GM18505 (cell line): ENCODE measurements around the gene OPRM1.
A peak's percentile ranks its signal among the peaks of the same experiment; 100 is the strongest.

ENCODE experiments used
- ATAC-seq: cut with Tn5 transposase; IDR thresholded peaks from one replicate; pipeline ENCODE4 v1.9.1; 2021; ENCODE audit not compliant: unreplicated experiment
- POLR2A ChIP-seq: IDR thresholded peaks from 4 replicates; pipeline ENCODE4 v1.6.1; 2011; ENCODE audit warnings: borderline replicate concordance; ENCODE audit not compliant: insufficient read depth, insufficient read length; ENCODE audit errors: extremely low read depth

Gene OPRM1

GRCh38 chr6:154242617-154243357 lies 203.7 kb downstream of the OPRM1 start:
- no peak for TF ChIP-seq POLR2A
- no peak for ATAC-seq

- ATAC-seq: no peak
- no peak for TF ChIP-seq POLR2A
These were observed 205.0 kb downstream of the OPRM1 start for GRCh38 chr6:154243793-154244750.

DNA sequence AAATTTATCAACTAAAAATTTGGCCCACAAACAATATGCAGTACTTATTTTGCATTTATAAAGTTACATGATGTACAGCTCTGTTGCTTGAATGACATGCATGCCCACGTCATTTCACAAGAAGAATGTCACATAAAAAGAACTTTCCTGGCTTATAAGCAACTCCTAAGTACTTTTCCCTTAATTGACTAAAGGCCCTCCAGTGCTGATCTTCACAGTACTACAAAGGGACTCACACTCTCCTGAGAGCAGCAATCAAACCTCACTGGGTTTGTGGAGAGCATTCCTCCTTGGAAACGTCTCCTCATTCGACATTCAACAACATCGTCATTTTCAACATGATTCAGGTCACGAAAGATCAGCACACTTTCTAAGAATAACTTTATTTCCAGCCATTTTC lies 206.5 kb downstream of the OPRM1 start:
- no peak for TF ChIP-seq POLR2A
- ATAC-seq: no peak

DNA sequence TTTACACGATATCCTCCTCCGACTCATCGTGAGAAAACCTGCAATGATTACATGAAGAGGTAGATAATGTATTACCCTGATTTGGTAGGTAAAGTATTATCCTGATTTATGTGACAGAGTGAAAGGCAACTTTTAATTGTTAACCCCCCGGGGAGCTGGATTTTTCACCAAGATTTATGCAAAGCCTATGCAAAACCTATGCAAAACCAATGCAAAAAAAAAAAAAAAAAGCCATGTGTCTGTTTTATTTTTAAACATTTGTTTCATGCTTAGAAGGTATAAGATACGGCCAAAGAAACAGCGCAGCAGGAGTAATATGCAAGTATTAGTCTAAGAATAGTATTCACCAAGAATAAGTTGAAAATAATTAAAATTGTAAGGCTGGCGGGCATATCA lies 207.7 kb downstream of the OPRM1 start:
- ATAC-seq: no peak

DNA sequence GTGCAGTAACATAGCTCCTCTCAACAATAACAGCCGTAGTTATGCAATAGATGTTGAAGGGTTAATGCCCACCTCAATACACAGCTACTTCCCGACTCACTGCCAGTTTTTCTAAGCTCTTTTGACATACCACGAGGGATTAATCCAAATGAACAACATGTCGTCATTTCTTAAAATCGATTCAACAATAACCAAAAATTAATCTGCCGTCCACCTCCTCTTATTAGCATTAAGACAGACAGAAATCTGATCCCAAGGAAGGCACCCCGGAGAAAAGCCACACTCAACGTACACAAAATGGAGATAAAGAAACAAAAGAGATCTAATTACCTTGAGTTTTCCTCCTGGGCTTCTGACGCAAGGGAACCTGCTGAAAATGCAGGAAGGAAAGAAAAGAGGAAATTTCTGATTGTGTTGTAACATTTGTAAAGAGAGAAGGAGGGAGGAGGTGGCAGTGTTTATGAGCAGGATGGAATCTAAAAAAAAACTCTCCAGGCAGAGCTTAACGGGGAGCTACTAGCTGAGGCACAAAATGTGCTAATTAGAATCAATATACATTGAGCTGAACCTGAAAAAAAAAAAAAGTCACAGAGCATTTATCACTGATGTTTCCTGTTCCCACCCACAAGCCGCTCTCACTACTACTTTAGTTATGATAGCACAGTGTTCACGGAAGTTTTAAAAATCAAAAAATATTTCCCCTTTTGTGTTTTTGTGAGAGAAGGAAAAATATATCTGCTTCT lies 208.2 kb downstream of the OPRM1 start:
- TF ChIP-seq POLR2A: no peak

More for the DNA sequence above, 207.7 kb downstream of the OPRM1 start:
- no peak for TF ChIP-seq POLR2A

DNA sequence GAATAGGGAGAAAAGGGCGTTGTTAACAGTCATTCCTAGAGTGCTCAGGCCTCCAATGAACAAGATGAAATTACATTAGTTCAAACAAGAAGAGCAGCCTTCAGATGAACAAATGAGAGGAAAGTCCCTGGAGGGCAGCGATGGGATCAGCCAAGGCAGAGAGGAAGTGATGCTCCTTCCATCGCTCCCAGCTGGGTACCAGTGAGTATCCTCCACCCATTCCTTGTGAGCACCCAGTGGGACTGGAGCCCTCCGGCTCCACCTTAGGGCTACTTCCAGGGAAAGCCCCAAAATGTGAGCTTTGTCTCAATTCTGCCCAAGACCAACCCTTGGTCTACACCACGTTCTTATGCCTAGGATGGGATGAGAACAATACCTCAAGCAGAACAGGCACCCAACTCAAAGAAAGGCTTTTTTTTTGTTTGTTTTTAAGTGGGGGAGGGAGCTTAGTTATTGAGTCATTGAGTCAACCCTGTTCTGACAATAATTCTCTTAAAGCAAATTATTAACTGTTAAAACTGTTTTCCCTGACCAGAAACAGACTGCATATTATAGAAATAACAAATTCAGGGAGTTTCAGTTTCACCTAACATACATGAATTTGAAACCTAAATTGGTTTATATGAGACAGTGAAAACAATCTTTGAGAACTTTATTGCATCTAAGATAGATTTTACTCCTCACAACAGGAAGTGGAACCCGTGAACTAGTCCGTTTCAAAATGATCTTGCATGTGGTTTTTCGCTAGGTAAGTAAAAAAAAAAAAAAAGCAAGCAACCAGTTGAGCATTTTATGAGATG lies 210.7 kb downstream of the OPRM1 start:
- peak; percentile 80 for ATAC-seq
- TF ChIP-seq POLR2A: peak; percentile 26

More for the DNA sequence above, 208.2 kb downstream of the OPRM1 start:
- ATAC-seq: peak; percentile 35

DNA sequence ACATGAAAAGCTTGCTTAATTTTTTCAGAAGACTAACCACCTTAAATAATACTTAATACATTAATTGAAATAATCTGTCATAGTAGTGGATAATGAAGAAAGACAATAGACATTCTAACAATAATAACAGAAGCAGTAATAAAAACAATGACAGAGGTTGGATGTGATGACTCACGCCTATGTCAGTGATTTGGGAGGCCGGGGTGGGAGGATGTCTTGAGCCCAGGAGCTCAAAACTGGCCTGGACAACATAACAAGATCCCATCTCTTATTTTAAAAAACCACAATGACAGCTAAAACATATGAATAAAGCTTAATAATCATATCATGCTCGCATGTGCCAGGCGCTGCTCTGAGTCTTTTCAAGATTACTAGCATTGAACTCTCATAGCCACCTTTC lies 212.1 kb downstream of the OPRM1 start:
- ATAC-seq: no peak
- TF ChIP-seq POLR2A: no peak

DNA sequence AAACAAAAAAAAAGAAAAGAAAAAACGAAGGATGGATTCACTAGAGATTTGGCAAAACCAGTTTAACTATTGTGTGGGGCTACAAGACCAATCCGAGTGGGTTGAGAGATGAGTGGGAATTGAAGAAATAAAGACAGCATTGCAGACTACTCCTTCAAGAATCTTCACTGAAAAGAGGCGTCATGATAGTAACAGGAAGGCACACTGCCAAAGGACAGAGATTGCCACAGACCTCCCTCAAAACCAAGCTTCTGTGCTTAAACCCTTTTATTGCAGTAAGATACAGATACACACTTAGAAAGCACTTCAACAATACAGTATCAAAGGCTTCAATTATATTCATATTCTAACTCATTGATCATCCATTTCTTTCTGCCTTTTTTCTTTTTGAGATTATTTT lies 213.6 kb downstream of the OPRM1 start:
- no peak for ATAC-seq
- TF ChIP-seq POLR2A: no peak

DNA sequence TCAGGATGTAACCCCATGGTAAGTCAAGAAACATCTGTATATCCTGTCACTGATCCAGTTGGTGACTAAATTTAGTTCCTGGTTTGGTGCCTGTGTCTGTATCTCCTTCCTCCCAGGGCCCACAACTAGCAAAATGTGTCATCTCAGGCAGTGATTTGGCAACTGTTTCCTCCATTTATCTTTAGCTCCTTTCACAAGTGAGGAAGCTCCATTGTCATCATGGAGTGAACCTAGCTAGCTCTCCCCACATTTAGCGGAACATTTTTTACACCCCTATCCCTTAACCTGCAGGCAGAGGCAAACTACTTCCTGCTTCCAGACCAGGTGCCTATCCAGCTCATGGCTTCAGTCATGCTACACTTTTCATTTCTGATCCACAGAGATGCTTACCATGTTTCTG lies 218.0 kb downstream of the OPRM1 start:
- ATAC-seq: no peak
- TF ChIP-seq POLR2A: no peak

DNA sequence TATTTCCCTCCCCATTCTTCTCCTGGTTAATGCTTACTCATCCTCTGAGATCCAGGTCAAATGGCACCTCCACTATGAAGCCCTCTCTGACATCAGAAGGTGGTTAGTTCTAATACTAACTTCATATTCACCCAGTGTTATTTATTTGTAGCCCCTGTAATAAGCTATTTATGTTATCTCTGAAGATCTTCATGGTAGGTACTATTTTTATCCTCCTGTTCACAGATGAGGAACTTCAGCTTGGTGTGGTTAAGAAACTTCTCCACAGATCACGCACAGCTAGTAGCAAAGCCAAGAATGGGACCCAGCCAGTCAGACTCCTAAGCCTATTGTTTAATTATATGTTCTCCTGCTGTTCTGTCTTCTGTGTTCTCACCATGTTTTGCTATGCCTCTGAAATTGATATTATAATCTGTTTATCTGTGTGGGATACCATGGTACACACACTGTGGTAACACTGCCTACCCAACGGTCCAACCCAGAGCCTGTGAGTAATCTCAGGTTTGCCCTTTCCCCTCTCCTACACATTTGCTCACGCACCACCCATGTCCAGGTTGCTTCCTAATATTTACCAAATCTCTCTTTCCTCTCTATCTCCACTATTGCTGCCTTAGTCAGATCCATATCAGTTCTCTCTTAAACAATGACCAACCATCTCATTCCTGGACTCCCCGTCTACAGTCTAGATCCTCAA lies 219.2 kb downstream of the OPRM1 start:
- TF ChIP-seq POLR2A: no peak
- peak; percentile 77 for ATAC-seq

GRCh38 chr6:154261688-154262397 lies 222.8 kb downstream of the OPRM1 start:
- TF ChIP-seq POLR2A: no peak
- no peak for ATAC-seq

- no peak for ATAC-seq
These were observed 227.6 kb downstream of the OPRM1 start for GRCh38 chr6:154266560-154267099.

More at GRCh38 chr6:154266560-154267099, 227.6 kb downstream of the OPRM1 start:
- no peak for TF ChIP-seq POLR2A
